Measurements from ENCODE around the gene MAPK8IP3. TPM values are rescaled to one million over a fixed set of nuclear protein-coding genes. Genes with fewer than 3 reads are reported as not detected.

Gene MAPK8IP3
- total RNA-seq, 6 experiments from 2014 or later = 34.3 to 39.9 (median 37.1) TPM

DNA sequence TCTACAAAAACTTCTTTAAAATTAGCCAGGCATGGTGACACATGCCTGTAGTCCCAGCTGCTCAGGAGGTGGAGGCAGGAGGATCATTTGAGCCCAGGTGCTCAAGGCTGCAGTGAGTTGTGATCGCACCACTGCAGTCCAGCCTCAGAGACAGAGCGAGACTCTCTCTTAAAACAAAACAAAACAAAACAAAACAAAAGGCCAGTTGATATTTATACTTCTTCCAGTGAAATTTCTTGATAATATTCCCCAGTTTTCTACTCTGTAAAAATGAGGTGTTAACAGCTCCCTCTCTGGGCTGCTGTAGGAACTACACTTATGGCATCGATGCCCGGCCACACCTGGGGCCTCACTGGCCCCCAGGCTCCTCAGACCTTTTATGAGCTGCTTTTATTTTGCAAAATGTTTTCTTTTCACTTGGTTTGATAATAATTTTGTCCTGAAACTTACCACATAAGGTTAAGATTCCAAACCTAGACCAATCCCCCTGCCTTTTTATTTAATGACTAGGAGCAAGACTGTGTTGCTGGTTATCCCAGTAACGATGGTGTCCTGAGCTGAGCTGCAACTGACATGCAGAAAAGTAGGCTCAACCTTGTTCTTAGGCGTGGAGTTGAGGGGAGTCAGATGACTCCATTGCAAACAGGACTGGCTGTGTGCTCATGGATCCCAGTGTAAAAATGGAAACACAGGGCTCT lies 17.6 kb downstream of the MAPK8IP3 start:
- H3K4me3 Mint-ChIP-seq = no peak overlapping the region
- peaks cover 19% of the 10 kb centered on the region for H3K36me3 Mint-ChIP-seq (ENCODE audit: low read depth)
- H3K27ac Mint-ChIP-seq = peak overlapping the region; percentile 42
- H3K9me3 Mint-ChIP-seq = no peaks in the 10 kb centered on the region
- H3K27me3 Mint-ChIP-seq (ENCODE audit: insufficient read depth) = peaks cover 4% of the 10 kb centered on the region; the same call in 1 of the 2 replicates
- TF ChIP-seq, protein P1, sequence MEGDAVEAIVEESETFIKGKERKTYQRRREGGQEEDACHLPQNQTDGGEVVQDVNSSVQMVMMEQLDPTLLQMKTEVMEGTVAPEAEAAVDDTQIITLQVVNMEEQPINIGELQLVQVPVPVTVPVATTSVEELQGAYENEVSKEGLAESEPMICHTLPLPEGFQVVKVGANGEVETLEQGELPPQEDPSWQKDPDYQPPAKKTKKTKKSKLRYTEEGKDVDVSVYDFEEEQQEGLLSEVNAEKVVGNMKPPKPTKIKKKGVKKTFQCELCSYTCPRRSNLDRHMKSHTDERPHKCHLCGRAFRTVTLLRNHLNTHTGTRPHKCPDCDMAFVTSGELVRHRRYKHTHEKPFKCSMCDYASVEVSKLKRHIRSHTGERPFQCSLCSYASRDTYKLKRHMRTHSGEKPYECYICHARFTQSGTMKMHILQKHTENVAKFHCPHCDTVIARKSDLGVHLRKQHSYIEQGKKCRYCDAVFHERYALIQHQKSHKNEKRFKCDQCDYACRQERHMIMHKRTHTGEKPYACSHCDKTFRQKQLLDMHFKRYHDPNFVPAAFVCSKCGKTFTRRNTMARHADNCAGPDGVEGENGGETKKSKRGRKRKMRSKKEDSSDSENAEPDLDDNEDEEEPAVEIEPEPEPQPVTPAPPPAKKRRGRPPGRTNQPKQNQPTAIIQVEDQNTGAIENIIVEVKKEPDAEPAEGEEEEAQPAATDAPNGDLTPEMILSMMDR (IDR thresholded peaks at IDR 0.05) = peak; percentile 89
- no peak for DNase-seq
- peaks cover 31% of the 10 kb centered on the region for H3K4me1 Mint-ChIP-seq (ENCODE audit: low read depth)

DNA sequence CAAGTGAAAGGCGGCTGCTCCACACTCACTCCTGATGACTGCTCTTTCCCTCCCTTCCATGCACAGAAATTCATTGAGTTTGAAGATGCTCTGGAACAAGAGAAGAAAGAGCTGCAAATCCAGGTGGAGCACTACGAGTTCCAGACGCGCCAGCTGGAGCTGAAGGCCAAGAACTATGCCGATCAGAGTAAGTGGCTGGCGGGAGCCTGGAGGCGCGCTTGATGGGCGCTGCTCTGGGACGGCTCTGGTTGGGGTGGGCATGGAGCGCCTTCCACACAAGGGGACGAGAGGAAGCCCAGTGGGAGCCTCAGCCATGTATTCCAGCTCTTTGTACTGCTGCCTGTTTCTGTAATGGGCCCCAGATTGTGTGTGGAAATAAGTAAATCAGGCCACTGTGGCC lies 18.5 kb downstream of the MAPK8IP3 start:
- no peak overlapping the region for H3K27ac Mint-ChIP-seq
- no peak overlapping the region for H3K4me3 Mint-ChIP-seq
- H3K4me1 Mint-ChIP-seq (ENCODE audit: low read depth) = peaks cover 26% of the 10 kb centered on the region
- peaks cover 19% of the 10 kb centered on the region for H3K36me3 Mint-ChIP-seq (ENCODE audit: low read depth)
- H3K9me3 Mint-ChIP-seq = no peaks in the 10 kb centered on the region
- H3K27me3 Mint-ChIP-seq (ENCODE audit: insufficient read depth) = peaks cover 4% of the 10 kb centered on the region; the same call in 1 of the 2 replicates
- TF ChIP-seq, protein P1 (IDR thresholded peaks at IDR 0.05) = no peak
- no peak for DNase-seq

DNA sequence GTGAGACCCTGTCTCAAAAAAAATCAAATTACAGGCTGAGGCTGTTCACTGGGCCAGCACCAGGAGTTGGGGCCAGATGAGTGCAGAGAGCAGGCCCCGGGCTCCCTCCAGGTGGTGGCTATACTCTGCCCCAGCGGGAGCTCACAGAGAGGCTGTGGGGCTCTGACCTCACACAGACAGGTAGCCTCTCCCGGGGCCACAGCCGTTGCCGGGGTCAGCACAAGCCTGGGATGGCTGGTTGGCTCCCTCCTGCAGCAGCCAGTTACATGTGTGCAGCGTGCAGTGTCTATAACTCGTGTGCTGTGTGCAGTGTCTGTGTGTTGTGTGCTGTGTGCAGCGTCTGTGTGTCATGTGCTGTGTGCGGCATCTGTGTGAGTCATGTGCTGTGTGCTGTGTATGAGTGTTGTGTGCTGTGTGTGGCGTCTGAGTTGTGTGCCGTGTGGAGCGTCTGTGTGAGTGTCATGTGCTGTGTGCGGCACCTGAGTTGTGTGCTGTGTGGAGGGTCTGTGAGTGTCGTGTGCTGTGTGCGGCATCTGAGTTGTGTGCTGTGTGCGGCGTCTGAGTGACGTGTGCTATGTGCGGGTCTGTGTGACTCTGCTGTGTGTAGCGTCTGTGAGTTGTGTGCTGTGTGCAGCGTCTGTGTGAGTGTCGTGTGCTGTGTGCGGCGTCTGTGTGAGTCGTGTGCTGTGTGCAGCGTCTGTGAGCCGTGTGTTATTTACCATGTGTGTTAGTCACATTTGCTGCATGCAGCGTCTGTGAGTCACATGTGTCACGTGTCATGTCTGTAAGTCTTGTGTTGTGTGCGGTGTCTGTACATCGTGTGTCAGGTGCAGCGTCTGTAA lies 20.9 kb downstream of the MAPK8IP3 start:
- TF ChIP-seq, protein P1 (IDR thresholded peaks at IDR 0.05) = no peak
- no peak overlapping the region; the same call in 1 of the 2 replicates for H3K27ac Mint-ChIP-seq
- no peak overlapping the region for H3K4me3 Mint-ChIP-seq
- peaks cover 15% of the 10 kb centered on the region for H3K4me1 Mint-ChIP-seq (ENCODE audit: low read depth)
- H3K36me3 Mint-ChIP-seq (ENCODE audit: low read depth) = peaks cover 17% of the 10 kb centered on the region
- H3K27me3 Mint-ChIP-seq (ENCODE audit: insufficient read depth) = peaks cover 4% of the 10 kb centered on the region; the same call in 1 of the 2 replicates
- H3K9me3 Mint-ChIP-seq = no peaks in the 10 kb centered on the region
- no peak for DNase-seq

DNA sequence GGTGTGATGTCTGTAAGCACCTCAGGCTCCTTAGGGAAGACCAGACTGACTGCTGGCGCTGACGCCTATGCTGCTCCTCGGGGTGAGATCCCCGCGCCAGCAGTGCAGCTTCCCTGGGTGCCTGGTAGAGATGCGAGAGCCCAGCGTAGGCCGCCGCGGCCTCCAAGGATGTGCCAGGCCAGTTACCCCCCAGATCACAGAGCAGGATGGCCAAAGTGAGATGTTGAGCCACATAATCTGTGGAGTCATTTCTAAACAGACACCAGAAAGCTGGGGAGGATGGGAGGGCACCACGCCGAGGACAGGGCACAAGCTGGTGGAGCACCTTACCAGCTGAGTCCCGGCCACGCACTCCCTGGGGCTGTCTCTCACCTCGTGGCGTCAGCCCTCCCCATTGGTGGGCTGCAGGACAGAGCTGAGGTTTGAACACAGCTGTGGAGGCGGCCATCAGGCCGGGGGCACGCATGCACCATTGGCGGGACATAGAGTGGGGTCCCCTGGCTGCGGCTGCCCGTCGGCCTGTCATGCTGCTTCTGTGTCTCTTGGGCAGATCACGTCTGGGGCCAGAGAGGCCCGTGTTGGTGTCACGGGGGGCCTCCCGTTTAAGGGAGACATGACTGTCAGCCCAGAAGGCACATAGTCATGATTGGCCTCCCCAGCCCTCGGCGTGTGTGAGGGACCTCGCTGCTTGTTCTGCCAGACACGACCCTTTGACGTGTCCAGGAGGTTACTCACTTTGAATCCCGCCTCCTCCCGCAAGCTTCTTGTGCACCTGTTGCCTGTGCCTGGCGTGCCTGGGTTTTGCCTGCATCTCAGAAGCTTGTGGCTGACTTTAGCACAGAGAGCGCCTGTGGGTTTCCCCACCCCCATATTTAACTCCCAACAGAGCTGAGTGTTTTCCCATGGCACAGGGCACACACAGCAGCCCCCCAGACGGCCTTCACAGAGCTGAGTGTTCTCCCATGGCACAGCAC lies 21.9 kb downstream of the MAPK8IP3 start:
- H3K27me3 Mint-ChIP-seq (ENCODE audit: insufficient read depth) = no peaks in the 10 kb centered on the region
- H3K27ac Mint-ChIP-seq = no peak overlapping the region
- no peak overlapping the region for H3K4me3 Mint-ChIP-seq

More for the DNA sequence above, 21.9 kb downstream of the MAPK8IP3 start:
- TF ChIP-seq, protein P1 (IDR thresholded peaks at IDR 0.05) = no peak
- peaks cover 8% of the 10 kb centered on the region for H3K4me1 Mint-ChIP-seq (ENCODE audit: low read depth)
- no peak for DNase-seq
- H3K36me3 Mint-ChIP-seq (ENCODE audit: low read depth) = peaks cover 15% of the 10 kb centered on the region
- H3K9me3 Mint-ChIP-seq = no peaks in the 10 kb centered on the region

Data from HFFc6 (cell line).